Transverse colon (tissue), 4 donors: ENCODE measurements around the gene RNU4-1. TPM values are rescaled to one million over a fixed set of nuclear protein-coding genes. Genes with fewer than 3 reads are reported as not detected.
"Not testable (repeated sequence)": the region's sequence is repeated elsewhere in the genome, so short reads cannot be mapped to it uniquely, and the experiment has no call there.

Source experiments
- DNase-seq: peaks from one replicate; pipeline ENCODE4 v3.0.0-alpha.2; 2019
- H3K27ac ChIP-seq, 4 donors: fragments of 200-600 bp; sonication (generic); 2 replicates each; pipeline ENCODE4 v1.5.1; 2016 to 2018; ENCODE audit warnings: inconsistent platforms in 4 of 4
- H3K27me3 ChIP-seq: fragments of 200-600 bp; sonication (generic); 2 replicates; pipeline ENCODE4 v1.5.1; 2017; ENCODE audit warnings: inconsistent platforms
- H3K36me3 ChIP-seq, 4 donors: fragments of 200-600 bp; sonication (generic); 2 replicates each; pipeline ENCODE4 v1.5.1; 2017 to 2019; ENCODE audit warnings: inconsistent platforms in 4 of 4
- H3K4me1 ChIP-seq, 4 donors: fragments of 200-600 bp; sonication (generic); 2 replicates each; pipeline ENCODE4 v1.5.1; 2017 to 2020; ENCODE audit warnings: inconsistent platforms in 4 of 4
- H3K4me3 ChIP-seq, 4 donors: fragments of 200-600 bp; sonication (generic); 1 replicate in 1 of 4; 2 replicates in 3 of 4; pipeline versions ENCODE4 v1.5.1 to v1.6.1; 2017 to 2019; ENCODE audit warnings: inconsistent platforms in 4 of 4
- H3K9me3 ChIP-seq, 2 donors: fragments of 200-600 bp; sonication (generic); 2 replicates each; pipeline ENCODE4 v1.5.1; 2017 to 2019; ENCODE audit warnings: inconsistent platforms in 2 of 2
- EP300 ChIP-seq: sonication (generic); formaldehyde crosslinking; IDR thresholded peaks from one replicate; pipeline ENCODE4 v1.6.1; 2017; ENCODE audit warnings: antibody characterized with exemption, low read depth
- POLR2A ChIP-seq: fragments of 450-650 bp; IDR thresholded peaks from one replicate; pipeline ENCODE4 v1.6.1; 2016; ENCODE audit warnings: antibody characterized with exemption, mild to moderate bottlenecking, moderate library complexity
- POLR2AphosphoS5 ChIP-seq, 3 donors: sonication (generic); formaldehyde crosslinking; IDR thresholded peaks; one replicate each; pipeline ENCODE4 v1.6.1; 2016; ENCODE audit warnings: antibody characterized with exemption in 3 of 3
- WGBS, 2 donors: methylation state at CpG; one replicate each; pipeline ENCODE4 v1.1.5; 2018; ENCODE audit warnings: low coverage in 1 of 2; 5-methylcytosine and 5-hydroxymethylcytosine counted together
- in situ Hi-C, 4 donors: fragments of 200-750 bp; cut with MboI; loops; one replicate each; pipeline versions ENCODE4 v1.15.0 to v1.15.1; 2017; ENCODE audit warnings: low sequenced_read_pairs in 3 of 4, low pct_ligation_motif_present in 1 of 4, low pct_unique_long_range_greater_than_20kb in 1 of 4
- intact Hi-C: fragments of 100-400 bp; cut with DNase I; formaldehyde crosslinking; loops from one replicate; pipeline ENCODE4 v1.15.1; 2023; ENCODE audit warnings: low total_unique reads
- total RNA-seq, 4 donors: library from RNA; depleted of rRNA; stranded (reverse); fragments of >200 nt; gene quantifications; one replicate each; pipeline ENCODE4 v1.1.0, GENCODE V29; 2016
- TF ChIP-seq, protein P1 (sequence below), 5 experiments: fragments of 200-600 bp in 3 of 5; fragments of 450-650 bp in 2 of 5; sonication (generic) in 3 of 5; IDR thresholded peaks; 1 replicate in 2 of 5; 2 replicates in 3 of 5; pipeline ENCODE4 v1.5.1; 2016 to 2017; ENCODE audit warnings: antibody characterized with exemption in 5 of 5, inconsistent platforms in 3 of 5, mild to moderate bottlenecking in 2 of 5, moderate library complexity in 1 of 5

Gene RNU4-1
- total RNA-seq, 4 donors from 2014 or later: under 0.01 TPM; not detected in 1

DNA sequence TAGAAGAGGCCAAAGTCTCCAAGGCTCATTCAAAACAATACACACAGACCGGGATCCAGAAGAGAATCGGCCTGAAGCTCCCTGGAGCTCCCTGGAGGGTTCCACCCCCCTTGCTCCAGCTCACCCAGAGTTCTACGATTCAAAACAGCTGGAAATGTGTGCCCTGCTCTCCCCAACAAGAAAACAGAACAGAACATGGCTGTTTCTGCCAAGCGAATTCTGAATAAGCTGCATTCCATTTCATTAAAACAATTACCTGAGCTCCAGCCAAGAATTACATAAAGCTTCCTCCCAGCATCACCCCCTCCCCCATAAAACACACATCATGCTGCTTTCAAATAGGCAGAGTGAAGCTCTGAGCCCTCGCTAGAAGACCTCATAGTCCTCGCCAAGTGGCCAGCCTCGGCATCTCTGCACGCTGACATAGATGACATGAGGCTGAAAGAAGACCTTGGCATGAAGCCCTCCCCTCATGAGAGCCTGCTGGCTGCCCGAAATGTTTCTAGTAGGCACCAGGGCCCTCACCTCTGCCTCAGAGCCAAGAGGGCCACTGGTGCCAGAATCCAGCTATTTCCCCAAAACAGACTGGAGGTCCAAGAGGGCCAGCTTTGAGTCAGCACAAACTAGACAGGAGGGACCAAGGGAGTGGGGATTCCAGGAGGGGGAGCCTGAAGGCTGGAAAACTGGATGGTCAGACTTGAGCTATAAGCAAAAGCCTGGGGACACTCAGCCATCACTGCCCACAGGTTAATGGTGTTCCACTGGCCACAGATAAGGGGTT lies 35.8 kb downstream of the RNU4-1 start:
- Histone ChIP-seq H3K27ac (peak overlapping the region; percentile 73 to 87 (median 80)), H3K9me3 (no peaks in the 10 kb centered on the region), H3K4me3 (no peak overlapping the region), H3K4me1 (peaks cover 24 to 91% (median 42%) of the 10 kb centered on the region in 4 donors), H3K36me3 (no peaks in the 10 kb centered on the region), H3K27me3 (no peaks in the 10 kb centered on the region)
- no peak for DNase-seq
- 66% methylated on average over 9 of the region's 9 CpGs; no CpG with 5 or more reads in 1 of the 2 donors for WGBS, 2 donors
- intact Hi-C loops: no loop called here
- TF ChIP-seq EP300 (no peak), POLR2AphosphoS5 (IDR thresholded peaks at IDR 0.05) (peak in 2 of 3 donors; percentile 12 to 18), POLR2A (no peak)
- TF ChIP-seq, protein P1, sequence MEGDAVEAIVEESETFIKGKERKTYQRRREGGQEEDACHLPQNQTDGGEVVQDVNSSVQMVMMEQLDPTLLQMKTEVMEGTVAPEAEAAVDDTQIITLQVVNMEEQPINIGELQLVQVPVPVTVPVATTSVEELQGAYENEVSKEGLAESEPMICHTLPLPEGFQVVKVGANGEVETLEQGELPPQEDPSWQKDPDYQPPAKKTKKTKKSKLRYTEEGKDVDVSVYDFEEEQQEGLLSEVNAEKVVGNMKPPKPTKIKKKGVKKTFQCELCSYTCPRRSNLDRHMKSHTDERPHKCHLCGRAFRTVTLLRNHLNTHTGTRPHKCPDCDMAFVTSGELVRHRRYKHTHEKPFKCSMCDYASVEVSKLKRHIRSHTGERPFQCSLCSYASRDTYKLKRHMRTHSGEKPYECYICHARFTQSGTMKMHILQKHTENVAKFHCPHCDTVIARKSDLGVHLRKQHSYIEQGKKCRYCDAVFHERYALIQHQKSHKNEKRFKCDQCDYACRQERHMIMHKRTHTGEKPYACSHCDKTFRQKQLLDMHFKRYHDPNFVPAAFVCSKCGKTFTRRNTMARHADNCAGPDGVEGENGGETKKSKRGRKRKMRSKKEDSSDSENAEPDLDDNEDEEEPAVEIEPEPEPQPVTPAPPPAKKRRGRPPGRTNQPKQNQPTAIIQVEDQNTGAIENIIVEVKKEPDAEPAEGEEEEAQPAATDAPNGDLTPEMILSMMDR (IDR thresholded peaks at IDR 0.05): no peak
- in situ Hi-C loops: no loop called here

DNA sequence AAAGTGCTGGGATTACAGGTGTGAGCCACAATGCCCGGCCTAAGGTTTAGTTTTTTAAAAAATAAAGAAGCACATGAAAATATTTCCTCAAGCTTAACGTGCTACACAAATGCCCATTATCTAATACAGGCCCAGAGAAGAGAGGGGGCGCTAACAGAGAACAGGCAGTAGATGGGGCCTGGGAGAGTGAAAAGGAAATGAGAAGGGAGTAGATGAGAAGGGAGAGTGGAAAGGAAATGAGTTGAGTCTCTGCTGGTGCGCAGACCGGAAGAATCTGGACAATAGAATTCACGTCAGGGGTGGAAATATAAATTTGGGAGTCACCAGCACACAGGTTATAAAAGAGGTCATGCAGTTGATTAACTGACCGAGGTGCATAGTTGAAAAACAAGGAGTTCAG lies 38.2 kb downstream of the RNU4-1 start:
- Histone ChIP-seq H3K4me1 (peaks cover 24 to 90% (median 47%) of the 10 kb centered on the region in 4 donors), H3K9me3 (no peaks in the 10 kb centered on the region), H3K36me3 (no peaks in the 10 kb centered on the region), H3K4me3 (no peak overlapping the region), H3K27me3 (no peaks in the 10 kb centered on the region), H3K27ac (peak overlapping the region; percentile 29 to 87 (median 78))
- intact Hi-C loops: no loop called here
- DNase-seq: no peak
- 82 to 91% methylated on average over 7 of the region's 7 CpGs for WGBS, 2 donors
- in situ Hi-C loops: no loop called here
- TF ChIP-seq POLR2AphosphoS5 (IDR thresholded peaks at IDR 0.05): no peak
- TF ChIP-seq, protein P1 (IDR thresholded peaks at IDR 0.05): no peak

DNA sequence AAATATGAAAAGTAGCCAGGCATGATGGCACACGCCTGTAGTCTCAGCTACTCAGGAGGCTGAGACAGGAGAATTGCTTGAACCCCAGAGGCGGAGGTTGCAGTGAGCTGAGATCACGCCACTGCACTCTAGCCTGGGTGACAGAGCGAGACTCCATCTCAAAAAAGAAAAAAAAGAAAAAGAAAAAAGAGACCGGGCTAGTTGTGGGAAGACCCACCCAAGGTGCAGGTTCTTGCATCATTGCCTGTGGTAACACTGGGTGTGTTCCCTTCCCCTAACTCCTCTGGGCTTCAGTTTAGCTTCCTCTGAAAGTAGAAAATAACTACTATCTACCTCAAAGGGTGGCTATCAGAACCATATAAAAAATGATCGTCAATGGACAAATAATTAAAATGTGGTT lies 39.7 kb downstream of the RNU4-1 start:
- H3K4me3 ChIP-seq, H3K36me3 ChIP-seq, in situ Hi-C loops, intact Hi-C loops, H3K9me3 ChIP-seq, H3K27me3 ChIP-seq, DNase-seq: not testable (repeated sequence)
- Histone ChIP-seq H3K27ac (peak overlapping the region; percentile 36 to 87 (median 78)), H3K4me1 (peaks cover 31 to 89% (median 41%) of the 10 kb centered on the region in 4 donors)
- 62 to 75% methylated on average over 5 to 6 of the region's 6 CpGs for WGBS, 2 donors

DNA sequence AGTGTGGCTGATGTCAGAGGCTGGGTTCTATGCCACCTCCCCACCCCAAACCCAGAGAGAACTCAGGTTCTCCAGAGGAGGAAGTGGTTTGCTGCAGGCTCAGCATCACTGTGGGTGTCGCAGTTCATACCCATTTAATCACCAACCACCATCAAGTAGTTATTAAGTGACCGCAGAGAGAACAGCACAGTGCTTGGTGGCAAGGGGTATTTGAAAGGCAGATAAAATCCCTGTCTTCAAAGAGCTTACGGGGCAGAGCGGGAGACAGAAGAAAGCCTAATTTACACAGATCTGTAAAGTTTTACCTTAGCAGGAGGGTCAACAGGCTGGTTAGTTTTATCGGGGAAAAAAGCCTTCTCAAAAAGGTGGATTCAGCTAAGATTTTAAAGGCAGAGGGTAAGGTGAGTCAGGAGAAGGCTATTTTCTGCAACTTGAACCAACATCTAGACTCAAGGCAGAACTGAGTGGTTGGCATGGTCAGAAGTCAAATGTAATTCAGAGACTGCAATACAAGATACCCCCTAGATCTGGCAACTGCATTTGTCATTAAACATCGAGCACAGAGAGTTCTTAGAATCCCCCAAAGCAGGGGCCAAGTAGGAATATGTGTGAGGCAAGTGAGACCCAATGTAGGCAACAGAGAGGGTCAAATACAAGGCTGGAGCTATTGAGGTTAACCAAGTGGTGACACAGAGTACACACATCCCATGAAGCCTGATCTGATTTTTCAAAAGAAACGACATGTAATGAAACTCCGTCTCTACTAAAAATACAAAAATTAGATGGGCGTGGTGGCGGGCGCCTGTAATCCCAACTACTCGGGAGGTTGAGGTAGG lies 40.7 kb downstream of the RNU4-1 start:
- no peak overlapping the region for H3K4me3 ChIP-seq
- peak in 1 of 3 donors; percentile 6 for TF ChIP-seq POLR2AphosphoS5 (IDR thresholded peaks at IDR 0.05)
- TF ChIP-seq, protein P1 (IDR thresholded peaks at IDR 0.05): no peak
- 73 to 76% methylated on average over 6 to 12 of the region's 12 CpGs for WGBS, 2 donors
- no peak for DNase-seq
- no peaks in the 10 kb centered on the region for H3K36me3 ChIP-seq
- peak overlapping the region; percentile 11 to 87 (median 16) for H3K27ac ChIP-seq
- in situ Hi-C loops: no loop called here
- intact Hi-C loops: no loop called here
- H3K27me3 ChIP-seq: no peaks in the 10 kb centered on the region
- H3K9me3 ChIP-seq: no peaks in the 10 kb centered on the region
- H3K4me1 ChIP-seq: peaks cover 24 to 88% (median 43%) of the 10 kb centered on the region in 4 donors

DNA sequence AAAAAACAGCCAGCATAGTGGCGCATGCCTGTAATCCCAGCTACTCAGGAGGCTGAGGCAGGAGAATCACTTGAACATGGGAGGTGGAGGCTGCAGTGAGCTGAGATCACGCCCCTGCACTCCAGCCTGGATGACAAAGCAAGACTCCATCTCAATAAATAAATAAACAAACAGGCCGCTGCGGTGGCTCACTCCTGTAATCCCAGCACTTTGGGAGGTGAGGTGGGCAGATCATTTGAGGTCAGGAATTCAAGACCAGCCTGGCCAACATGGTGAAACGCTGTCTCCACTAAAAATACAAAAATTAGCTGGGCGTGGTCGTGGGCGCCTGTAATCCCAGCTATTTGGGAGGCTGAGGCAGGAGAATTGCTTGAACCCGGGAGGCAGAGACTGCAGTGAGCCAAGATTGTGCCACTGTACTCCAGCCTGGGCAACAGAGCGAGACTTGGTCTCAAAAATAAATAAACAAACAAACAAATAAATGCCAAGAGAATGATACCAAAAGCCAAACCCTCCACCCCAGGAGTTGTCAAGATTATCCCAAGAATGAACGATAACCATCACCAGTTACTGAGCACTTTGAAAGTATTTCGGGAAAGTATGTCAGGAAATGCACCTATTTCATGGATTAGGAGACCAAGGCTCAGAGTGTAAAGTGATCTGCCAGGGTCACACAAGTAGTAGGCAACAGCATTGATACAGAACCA lies 41.5 kb downstream of the RNU4-1 start:
- 85 to 93% methylated on average over 3 to 12 of the region's 12 CpGs for WGBS, 2 donors
- H3K4me3 ChIP-seq, H3K9me3 ChIP-seq, in situ Hi-C loops, DNase-seq, H3K36me3 ChIP-seq, intact Hi-C loops, H3K27me3 ChIP-seq: not testable (repeated sequence)
- H3K4me1 ChIP-seq: peaks cover 18 to 88% (median 41%) of the 10 kb centered on the region in 4 donors
- H3K27ac ChIP-seq: peak overlapping the region; percentile 15 to 87 (median 49)
